GM12878 (cell line): ENCODE results near the gene ATCAY. TPM values are rescaled to one million over a fixed set of nuclear protein-coding genes. Genes with fewer than 3 reads are reported as not detected.

Experiments used
- ATAC-seq: fragments of 200-7000 bp; cut with Tn5 transposase; 3 replicates; pipeline ENCODE4 v1.9.1; 2020; ENCODE audit warnings: mild to moderate bottlenecking, moderate library complexity
- BruUV-seq: library from RNA; stranded (reverse); fragments of 400-500 nt; replicated peaks from 2 replicates; lab custom pipeline; 2021; lab: Mats Ljungman, UMichigan
- CTCF ChIA-PET: fragments of 300-600 bp; sonication (Branson Sonifier 250); formaldehyde crosslinking; extraction: SDS; loops from one replicate; lab custom pipeline; 2021; ENCODE audit warnings: inconsistent platforms; lab: Yijun Ruan, JAX
- POLR2A ChIA-PET: fragments of 350-600 bp; formaldehyde crosslinking; extraction: SDS; loops from one replicate; lab custom pipeline; 2021; ENCODE audit warnings: inconsistent platforms; lab: Charles Lee
- RAD21 ChIA-PET: fragments of 300-600 bp; sonication (Branson Sonifier 250); formaldehyde crosslinking; loops from one replicate; lab custom pipeline; 2023; ENCODE audit warnings: antibody characterized with exemption; ENCODE audit not compliant: unreplicated experiment; lab: Charles Lee
- SMC1A ChIA-PET: fragments of 300-600 bp; sonication (Branson Sonifier 250); formaldehyde crosslinking; loops from one replicate; lab custom pipeline; 2023; ENCODE audit not compliant: unreplicated experiment, uncharacterized antibody; lab: Charles Lee
- DNase-seq: peaks from one replicate; pipeline ENCODE4 v3.0.0-alpha.2; 2011; ENCODE audit warnings: low read depth, low spot score
- FAIRE-seq: peaks from 3 replicates; lab custom pipeline; 2011; peaks lifted over from hg19 to GRCh38; lab: Jason Lieb, UNC
- H2AFZ ChIP-seq: 2 replicates; pipeline ENCODE4 v1.6.0; 2011; ENCODE audit warnings: low read depth, low read length, control low read depth; ENCODE audit not compliant: control insufficient read depth
- H3K27ac ChIP-seq: 2 replicates; pipeline ENCODE4 v1.5.1; 2011; ENCODE audit warnings: control low read depth; ENCODE audit not compliant: control insufficient read depth, insufficient read depth
- H3K27me3 ChIP-seq, 2 experiments: replicated peaks in 1 of 2; 2 replicates each; pipeline versions ENCODE4 v1.6.0 to v1.6.1; 2011; ENCODE audit warnings: low read length in 1 of 2; ENCODE audit not compliant: control insufficient read depth in 2 of 2, insufficient read depth in 2 of 2
- H3K36me3 ChIP-seq, 2 experiments: 2 replicates each; pipeline ENCODE4 v1.5.1; 2011; ENCODE audit warnings: low read length in 1 of 2; ENCODE audit not compliant: control insufficient read depth in 2 of 2, insufficient read depth in 2 of 2
- H3K4me1 ChIP-seq: 2 replicates; pipeline ENCODE4 v1.6.1; 2011; ENCODE audit warnings: mild to moderate bottlenecking, low read length, moderate library complexity, mixed read lengths; ENCODE audit not compliant: control insufficient read depth, insufficient read depth
- H3K4me2 ChIP-seq: 2 replicates; pipeline ENCODE4 v1.6.0; 2011; ENCODE audit warnings: control low read depth; ENCODE audit not compliant: control insufficient read depth, insufficient read depth
- H3K4me3 ChIP-seq: fragments of 200-600 bp; sonication (generic); 2 replicates; pipeline ENCODE4 v1.5.1; 2016
- H3K79me2 ChIP-seq: 2 replicates; pipeline ENCODE4 v1.6.0; 2011; ENCODE audit warnings: low read length; ENCODE audit not compliant: control insufficient read depth, insufficient read depth
- H3K9ac ChIP-seq: 2 replicates; pipeline ENCODE4 v1.8.0; 2011; ENCODE audit warnings: low read length, control low read depth, mixed read lengths; ENCODE audit not compliant: control insufficient read depth, insufficient read depth
- H3K9me3 ChIP-seq: replicated peaks from 3 replicates; pipeline ENCODE4 v1.5.1; 2011; ENCODE audit warnings: mild to moderate bottlenecking, low read length; ENCODE audit not compliant: control insufficient read depth, insufficient read depth
- H4K20me1 ChIP-seq: 2 replicates; pipeline ENCODE4 v1.6.0; 2011; ENCODE audit not compliant: control insufficient read depth, insufficient read depth
- CBFB ChIP-seq: IDR thresholded peaks from 2 replicates; pipeline ENCODE4 v1.6.1; 2016; ENCODE audit warnings: antibody characterized with exemption, low read depth
- KDM1A ChIP-seq: fragments of 200-600 bp; sonication (generic); IDR thresholded peaks from 2 replicates; pipeline ENCODE4 v1.6.1; 2016; ENCODE audit warnings: borderline replicate concordance
- LARP7 ChIP-seq: fragments of 450-650 bp; IDR thresholded peaks from 2 replicates; pipeline ENCODE4 v1.6.1; 2017; ENCODE audit warnings: mild to moderate bottlenecking
- MLLT1 ChIP-seq: fragments of 450-650 bp; IDR thresholded peaks from 2 replicates; pipeline ENCODE4 v1.6.1; 2016; ENCODE audit warnings: mild to moderate bottlenecking
- NFXL1 ChIP-seq: fragments of 450-650 bp; IDR thresholded peaks from 2 replicates; pipeline ENCODE4 v1.6.1; 2017; ENCODE audit warnings: antibody characterized with exemption, mild to moderate bottlenecking, borderline replicate concordance
- NFYA ChIP-seq: IDR thresholded peaks from 2 replicates; pipeline ENCODE4 v1.6.1; 2011; ENCODE audit warnings: low read depth, mild to moderate bottlenecking, low read length, improper control_type of control experiment, borderline replicate concordance
- NRF1 ChIP-seq: conservative IDR thresholded peaks from 2 replicates; pipeline ENCODE4 v1.6.1; 2011; ENCODE audit warnings: mild to moderate bottlenecking, low read depth, low read length, improper control_type of control experiment
- POLR2AphosphoS2 ChIP-seq: IDR thresholded peaks from 2 replicates; pipeline ENCODE4 v1.6.1; 2011; ENCODE audit warnings: low read depth, mild to moderate bottlenecking, low read length, improper control_type of control experiment, moderate library complexity
- RBBP5 ChIP-seq: fragments of 200-600 bp; sonication (generic); conservative IDR thresholded peaks from 2 replicates; pipeline ENCODE4 v1.6.1; 2016
- RCOR1 ChIP-seq: conservative IDR thresholded peaks from 2 replicates; pipeline ENCODE4 v1.6.1; 2012; ENCODE audit warnings: low read depth, low read length, improper control_type of control experiment
- RELA ChIP-seq: fragments of 450-650 bp; IDR thresholded peaks from 2 replicates; pipeline ENCODE4 v1.8.0; 2014; ENCODE audit warnings: borderline replicate concordance; ENCODE audit not compliant: partially characterized antibody
- SPI1 ChIP-seq: IDR thresholded peaks from 2 replicates; pipeline ENCODE4 v1.6.1; 2011; ENCODE audit warnings: low read depth, mild to moderate bottlenecking, low read length, moderate library complexity, borderline replicate concordance; ENCODE audit not compliant: insufficient read depth
- SREBF2 ChIP-seq: IDR thresholded peaks from 2 replicates; pipeline ENCODE4 v1.6.1; 2012; ENCODE audit warnings: mild to moderate bottlenecking, low read length
- WGBS: methylation state at CpG from one replicate; pipeline ENCODE4 v1.1.6; 2016; ENCODE audit warnings: low lambda C conversion rate; ENCODE audit not compliant: insufficient replicate concordance, insufficient coverage; ENCODE audit errors: missing lambda C conversion rate; 5-methylcytosine and 5-hydroxymethylcytosine counted together
- in situ Hi-C: fragments of 300-500 bp; cut with MboI; formaldehyde crosslinking; loops from 9 replicates; pipeline ENCODE4 v1.14.3; 2018; ENCODE audit warnings: mixed read lengths
- intact Hi-C: fragments of 100-400 bp; cut with micrococcal nuclease; formaldehyde crosslinking; loops from one replicate; pipeline ENCODE4 v1.14.2; 2022; ENCODE audit not compliant: unreplicated experiment
- polyA plus RNA-seq, 11 experiments: library from polyadenylated mRNA; depleted of rRNA in 4 of 11; unstranded in 6 of 11; stranded (reverse) in 5 of 11; fragments of >200 nt; fragmentation: Nextera tagmentation in 4 of 11; fragmentation: Illumina TruSeq in 1 of 11; extraction: Ambion mirVana in 4 of 11; extraction: Trizol in 1 of 11; gene quantifications; 1 replicate in 1 of 11; 2 replicates in 10 of 11; pipeline versions ENCODE4 v1.2.1 to v1.2.3, GENCODE V29; 2011 to 2016; ENCODE audit warnings: inconsistent platforms in 2 of 11, missing spikeins in 2 of 11, low read depth in 1 of 11
- total RNA-seq, 4 experiments: library from RNA; depleted of rRNA in 3 of 4; stranded (reverse); fragments of >200 nt in 3 of 4; fragmentation: Illumina TruSeq in 1 of 4; extraction: Trizol in 1 of 4; gene quantifications; 2 replicates each; pipeline versions ENCODE4 v1.2.1 to v1.2.3, GENCODE V29; 2013 to 2021

Gene ATCAY
- total and polyA plus RNA-seq, 10 of the 15 experiments (the other 5 are each of a cell fraction or from before 2014, with no cell fraction given) = under 0.01 to 0.04 (median 0.02) TPM; not detected in 4

GRCh38 chr19:3949294-3949693, 68.8 kb downstream of the ATCAY start:
- Histone ChIP-seq H3K4me3 (no peak overlapping the region), H2AFZ (no peak overlapping the region), H3K79me2 (no peaks in the 10 kb centered on the region), H3K9me3 (no peaks in the 10 kb centered on the region), H3K4me2 (no peak overlapping the region), H3K27ac (no peak overlapping the region), H3K9ac (no peak overlapping the region), H3K36me3 (no peaks in the 10 kb centered on the region), H4K20me1 (no peaks in the 10 kb centered on the region), H3K4me1 (no peaks in the 10 kb centered on the region), H3K27me3 (no peaks in the 10 kb centered on the region)
- TF ChIP-seq POLR2AphosphoS2 = no peak
- no peak for TF ChIP-seq KDM1A
- TF ChIP-seq SREBF2 = no peak
- TF ChIP-seq NFYA = no peak
- no peak for TF ChIP-seq NRF1
- TF ChIP-seq LARP7 = no peak
- TF ChIP-seq CBFB = no peak
- no peak for TF ChIP-seq RCOR1
- no peak for TF ChIP-seq MLLT1
- TF ChIP-seq NFXL1 = no peak
- TF ChIP-seq SPI1 = no peak
- TF ChIP-seq RELA = no peak
- TF ChIP-seq RBBP5 = no peak
- FAIRE-seq (no peak), DNase-seq (no peak), ATAC-seq (no peak)
- POLR2A ChIA-PET = no interaction called here
- RAD21 ChIA-PET = no interaction called here
- WGBS = 66% methylated on average over 11 of the region's 11 CpGs
- in situ Hi-C loops (no loop called here), intact Hi-C loops (no loop called here)
- SMC1A ChIA-PET = interaction anchor here (0.6 kb wide), 1 partner anchor 55 kb away, joined by 3 read pairs; no protein-coding TSS in a partner anchor
- CTCF ChIA-PET = no interaction called here
- BruUV-seq = no TSS peak
